IPS DF 6.9 (cell line): Measurements from ENCODE around the gene JAK2.
"Not testable (repeated sequence)": the region's sequence is repeated elsewhere in the genome, so short reads cannot be mapped to it uniquely, and the experiment has no call there.

Experiments used
- DNase-seq: peaks from one replicate; pipeline ENCODE4 v3.0.0-alpha.2; 2013; ENCODE audit warnings: low read depth, low spot score
- H3K27ac ChIP-seq: one replicate; pipeline ENCODE4 v1.5.1; 2013; ENCODE audit warnings: low read length, control low read depth
- H3K27me3 ChIP-seq: 2 replicates; pipeline ENCODE4 v1.6.1; 2013; ENCODE audit warnings: mild to moderate bottlenecking, low read length; ENCODE audit not compliant: control insufficient read depth, insufficient read depth
- H3K36me3 ChIP-seq: 2 replicates; pipeline ENCODE4 v1.6.1; 2013; ENCODE audit warnings: low read length; ENCODE audit not compliant: control insufficient read depth, insufficient read depth
- H3K4me1 ChIP-seq: 2 replicates; pipeline ENCODE4 v1.6.1; 2013; ENCODE audit warnings: low read length; ENCODE audit not compliant: control insufficient read depth, insufficient read depth
- H3K4me3 ChIP-seq: 2 replicates; pipeline ENCODE4 v1.5.1; 2013; ENCODE audit warnings: mild to moderate bottlenecking, low read length
- H3K9me3 ChIP-seq: 2 replicates; pipeline ENCODE4 v1.6.1; 2013; ENCODE audit warnings: low read length, inconsistent platforms; ENCODE audit not compliant: control insufficient read depth, insufficient read depth
- WGBS: extraction: QIAGEN DNeasy Blood & Tissue Kit; methylation state at CpG from one replicate; pipeline ENCODE4 v1.1.7; 2013; ENCODE audit warnings: mixed read lengths, missing lambda C conversion rate; ENCODE audit not compliant: insufficient read length, insufficient coverage; 5-methylcytosine and 5-hydroxymethylcytosine counted together

The JAK2 gene

GRCh38 chr9:4984621-4985385 lies at the start of gene JAK2:
JAK2 (plus strand) TSS chr9:4985272; CDS start chr9:5021988, 36,716 bp downstream.
- H3K9me3 ChIP-seq = no peaks in the 10 kb centered on the region
- H3K36me3 ChIP-seq = no peaks in the 10 kb centered on the region
- no peak within 1 kb of the TSS for H3K27ac ChIP-seq
- DNase-seq = peak; percentile 52
- peak within 1 kb of the TSS; percentile 69 for H3K4me3 ChIP-seq
- no peaks in the 10 kb centered on the region for H3K27me3 ChIP-seq
- no CpG with 5 or more reads among the region's 84 CpGs for WGBS
- 0 out of 2 replicates have a peak, but pooled peaks cover 2% of the 10 kb centered on the region for H3K4me1 ChIP-seq

- WGBS = 100% methylated on average over 1 of the region's 3 CpGs
- DNase-seq = no peak
- Histone ChIP-seq H3K36me3 (no peaks in the 10 kb centered on the region), H3K9me3 (no peaks in the 10 kb centered on the region), H3K4me3 (no peak overlapping the region), H3K27me3 (no peaks in the 10 kb centered on the region), H3K4me1 (no peaks in the 10 kb centered on the region), H3K27ac (no peak overlapping the region)
Measured at GRCh38 chr9:4936277-4936676, 48.8 kb upstream of the JAK2 start.

GRCh38 chr9:4936823-4937222 lies 48.2 kb upstream of the JAK2 start:
- H3K27me3 ChIP-seq = no peaks in the 10 kb centered on the region
- DNase-seq = no peak
- no peaks in the 10 kb centered on the region for H3K4me1 ChIP-seq
- no peak overlapping the region for H3K27ac ChIP-seq
- no CpG with 5 or more reads among the region's 1 CpG for WGBS
- no peak overlapping the region for H3K4me3 ChIP-seq
- no peaks in the 10 kb centered on the region for H3K36me3 ChIP-seq
- H3K9me3 ChIP-seq = no peaks in the 10 kb centered on the region

GRCh38 chr9:4937446-4937845 lies 47.6 kb upstream of the JAK2 start:
- Histone ChIP-seq H3K9me3 (no peaks in the 10 kb centered on the region), H3K4me3 (no peak overlapping the region), H3K27me3 (no peaks in the 10 kb centered on the region), H3K4me1 (no peaks in the 10 kb centered on the region), H3K36me3 (no peaks in the 10 kb centered on the region), H3K27ac (no peak overlapping the region)
- no peak for DNase-seq
- no CpG with 5 or more reads among the region's 1 CpG for WGBS

- Histone ChIP-seq H3K36me3 (no peaks in the 10 kb centered on the region), H3K4me1 (no peaks in the 10 kb centered on the region), H3K9me3 (no peaks in the 10 kb centered on the region), H3K27ac (no peak overlapping the region), H3K4me3 (no peak overlapping the region), H3K27me3 (no peaks in the 10 kb centered on the region)
- DNase-seq = no peak
- WGBS = no CpG with 5 or more reads among the region's 1 CpG
Measured at GRCh38 chr9:4938496-4938895, 46.6 kb upstream of the JAK2 start.

- H3K4me1 ChIP-seq = no peaks in the 10 kb centered on the region
- H3K9me3 ChIP-seq = no peaks in the 10 kb centered on the region
- no peaks in the 10 kb centered on the region for H3K27me3 ChIP-seq
- H3K36me3 ChIP-seq = no peaks in the 10 kb centered on the region
- no peak overlapping the region for H3K27ac ChIP-seq
- no CpG with 5 or more reads among the region's 1 CpG for WGBS
- no peak for DNase-seq
- H3K4me3 ChIP-seq = no peak overlapping the region
Measured at GRCh38 chr9:4939118-4939561, 45.9 kb upstream of the JAK2 start.

GRCh38 chr9:4942042-4942691 lies 42.9 kb upstream of the JAK2 start:
- not testable (repeated sequence) for H3K27ac ChIP-seq, H3K4me3 ChIP-seq, H3K36me3 ChIP-seq, DNase-seq, H3K9me3 ChIP-seq, H3K4me1 ChIP-seq, H3K27me3 ChIP-seq
- WGBS = no CpG with 5 or more reads among the region's 7 CpGs

- no CpG with 5 or more reads among the region's 4 CpGs for WGBS
Measured at GRCh38 chr9:4943346-4943745, 41.7 kb upstream of the JAK2 start.

GRCh38 chr9:4944431-4945211 lies 40.5 kb upstream of the JAK2 start:
- not testable (repeated sequence) for H3K4me1 ChIP-seq, H3K9me3 ChIP-seq, H3K36me3 ChIP-seq, DNase-seq, H3K4me3 ChIP-seq, H3K27ac ChIP-seq, H3K27me3 ChIP-seq
- no CpG with 5 or more reads among the region's 7 CpGs for WGBS

More at GRCh38 chr9:4943346-4943745, 41.7 kb upstream of the JAK2 start:
- Histone ChIP-seq H3K27me3 (no peaks in the 10 kb centered on the region), H3K4me1 (no peaks in the 10 kb centered on the region), H3K9me3 (no peaks in the 10 kb centered on the region), H3K27ac (no peak overlapping the region), H3K36me3 (no peaks in the 10 kb centered on the region), H3K4me3 (no peak overlapping the region)
- DNase-seq = no peak

GRCh38 chr9:4946937-4947336 lies 38.1 kb upstream of the JAK2 start:
- H3K4me3 ChIP-seq = no peak overlapping the region
- no CpG with 5 or more reads among the region's 1 CpG for WGBS
- no peaks in the 10 kb centered on the region for H3K36me3 ChIP-seq
- no peaks in the 10 kb centered on the region for H3K27me3 ChIP-seq
- H3K9me3 ChIP-seq = no peaks in the 10 kb centered on the region
- H3K4me1 ChIP-seq = no peaks in the 10 kb centered on the region
- H3K27ac ChIP-seq = no peak overlapping the region
- no peak for DNase-seq
